IMR-90 (cell line): ENCODE results near the gene SAA1. TPM values are rescaled to one million over a fixed set of nuclear protein-coding genes. Genes with fewer than 3 reads are reported as not detected.

ENCODE experiments used
- ATAC-seq: fragments of 200-7000 bp; cut with Tn5 transposase; 2 replicates; pipeline ENCODE4 v1.9.1; 2020; ENCODE audit warnings: low read depth, mild to moderate bottlenecking, moderate library complexity
- BruUV-seq: library from RNA; stranded (reverse); fragments of 400-500 nt; replicated peaks from 2 replicates; lab custom pipeline; 2021; lab: Mats Ljungman, UMichigan
- CTCF ChIA-PET: fragments of 300-600 bp; formaldehyde crosslinking; extraction: SDS; loops from one replicate; lab custom pipeline; 2021; ENCODE audit warnings: antibody characterized with exemption; lab: Yijun Ruan, JAX
- POLR2A ChIA-PET: fragments of 300-600 bp; sonication (Branson Sonifier 250); formaldehyde crosslinking; loops from one replicate; lab custom pipeline; 2022; ENCODE audit warnings: antibody characterized with exemption; ENCODE audit not compliant: unreplicated experiment; lab: Charles Lee
- DNase-seq: peaks from one replicate; pipeline ENCODE4 v3.0.0; 2013
- H2AFZ ChIP-seq: replicated peaks from 2 replicates; pipeline ENCODE3; 2013; ENCODE audit warnings: low read length, mild to moderate bottlenecking; ENCODE audit not compliant: poor library complexity
- H2AK5ac ChIP-seq: 2 replicates; pipeline ENCODE4 v1.6.1; 2013; ENCODE audit warnings: low read depth, low read length, inconsistent platforms
- H2AK9ac ChIP-seq: replicated peaks from 2 replicates; pipeline ENCODE3; 2013; ENCODE audit warnings: mild to moderate bottlenecking, low read depth, low read length, moderate library complexity; ENCODE audit not compliant: poor library complexity
- H2BK120ac ChIP-seq: 2 replicates; pipeline ENCODE4 v1.6.1; 2013; ENCODE audit warnings: low read depth, low read length, inconsistent platforms
- H2BK15ac ChIP-seq: 3 replicates; pipeline ENCODE4 v1.6.1; 2013; ENCODE audit warnings: low read depth, low read length, inconsistent platforms
- H2BK20ac ChIP-seq: 2 replicates; pipeline ENCODE4 v1.6.1; 2013; ENCODE audit warnings: low read depth, mild to moderate bottlenecking, inconsistent platforms, low read length, moderate library complexity
- H2BK5ac ChIP-seq: 2 replicates; pipeline ENCODE4 v1.6.1; 2013; ENCODE audit warnings: mild to moderate bottlenecking, low read depth, low read length, inconsistent platforms; ENCODE audit not compliant: poor library complexity, severe bottlenecking
- H3K14ac ChIP-seq: replicated peaks from 2 replicates; pipeline ENCODE4 v1.6.1; 2013; ENCODE audit warnings: low read depth, low read length, inconsistent platforms
- H3K18ac ChIP-seq: 2 replicates; pipeline ENCODE4 v1.6.1; 2013; ENCODE audit warnings: low read depth, low read length, control low read depth
- H3K23ac ChIP-seq: 2 replicates; pipeline ENCODE4 v1.6.1; 2013; ENCODE audit warnings: low read depth, low read length, inconsistent platforms
- H3K27ac ChIP-seq: 2 replicates; pipeline ENCODE4 v1.5.1; 2013; ENCODE audit warnings: mild to moderate bottlenecking, control low read depth, low read length; ENCODE audit not compliant: insufficient read depth
- H3K27me3 ChIP-seq: 2 replicates; pipeline ENCODE4 v1.6.1; 2013; ENCODE audit warnings: low read length; ENCODE audit not compliant: control insufficient read depth, insufficient read depth
- H3K36me3 ChIP-seq: 2 replicates; pipeline ENCODE4 v1.6.1; 2013; ENCODE audit warnings: low read length, mixed read lengths; ENCODE audit not compliant: control insufficient read depth, insufficient read depth
- H3K4ac ChIP-seq: 2 replicates; pipeline ENCODE4 v1.6.1; 2013; ENCODE audit warnings: low read depth, low read length, inconsistent platforms
- H3K4me1 ChIP-seq: 2 replicates; pipeline ENCODE4 v1.6.1; 2013; ENCODE audit warnings: low read length, mixed read lengths; ENCODE audit not compliant: control insufficient read depth, insufficient read depth
- H3K4me2 ChIP-seq: 2 replicates; pipeline ENCODE4 v1.6.1; 2013; ENCODE audit warnings: low read depth, mild to moderate bottlenecking, control low read depth, low read length, moderate library complexity
- H3K4me3 ChIP-seq: 2 replicates; pipeline ENCODE4 v1.5.1; 2013; ENCODE audit warnings: low read depth, mild to moderate bottlenecking, control low read depth, low read length, moderate library complexity; ENCODE audit not compliant: insufficient read depth
- H3K56ac ChIP-seq: 2 replicates; pipeline ENCODE4 v1.6.1; 2013; ENCODE audit warnings: low read length, inconsistent platforms; ENCODE audit not compliant: insufficient read depth; ENCODE audit errors: extremely low read depth
- H3K79me1 ChIP-seq, 2 experiments: 2 replicates each; pipeline ENCODE4 v1.6.1; 2013; ENCODE audit warnings: low read length in 2 of 2, inconsistent platforms in 1 of 2, low read depth in 1 of 2
- H3K9ac ChIP-seq: 2 replicates; pipeline ENCODE4 v1.6.1; 2013; ENCODE audit warnings: low read depth, low read length, control low read depth
- H3K9me1 ChIP-seq: 2 replicates; pipeline ENCODE4 v1.6.1; 2013; ENCODE audit warnings: low read length, inconsistent platforms; ENCODE audit not compliant: insufficient read depth
- H3K9me3 ChIP-seq: 2 replicates; pipeline ENCODE4 v1.6.1; 2013; ENCODE audit warnings: low read length; ENCODE audit not compliant: control insufficient read depth, insufficient read depth
- H4K20me1 ChIP-seq: 2 replicates; pipeline ENCODE4 v1.6.1; 2013; ENCODE audit warnings: low read length, inconsistent platforms; ENCODE audit not compliant: insufficient read depth
- H4K5ac ChIP-seq: 2 replicates; pipeline ENCODE4 v1.6.1; 2013; ENCODE audit warnings: mild to moderate bottlenecking, low read depth, low read length, control low read depth
- H4K8ac ChIP-seq, 2 experiments: 2 replicates each; pipeline ENCODE4 v1.6.1; 2013; ENCODE audit warnings: low read depth in 2 of 2, low read length in 2 of 2, control low read depth in 1 of 2, inconsistent platforms in 1 of 2
- H4K91ac ChIP-seq: 2 replicates; pipeline ENCODE4 v1.6.1; 2013; ENCODE audit warnings: low read depth, low read length, inconsistent platforms; ENCODE audit not compliant: insufficient read depth
- BHLHE40 ChIP-seq: fragments of 150-350 bp; IDR thresholded peaks from 2 replicates; pipeline ENCODE4 v1.6.1; 2016; ENCODE audit warnings: mild to moderate bottlenecking, low read depth, low read length
- CEBPB ChIP-seq: IDR thresholded peaks from 2 replicates; pipeline ENCODE4 v1.6.1; 2012; ENCODE audit warnings: low read depth, low read length, improper control_type of control experiment
- CHD1 ChIP-seq: IDR thresholded peaks from 2 replicates; pipeline ENCODE4 v1.6.1; 2012; ENCODE audit warnings: low read depth, low read length, improper control_type of control experiment
- FOS ChIP-seq: fragments of 150-350 bp; IDR thresholded peaks from 2 replicates; pipeline ENCODE4 v1.6.1; 2016; ENCODE audit warnings: low read depth, low read length
- RAD21 ChIP-seq: IDR thresholded peaks from 2 replicates; pipeline ENCODE4 v1.6.1; 2012; ENCODE audit warnings: low read length, improper control_type of control experiment
- RFX5 ChIP-seq: IDR thresholded peaks from 2 replicates; pipeline ENCODE4 v1.8.0; 2012; ENCODE audit warnings: low read depth, mild to moderate bottlenecking, low read length, moderate library complexity
- SMC3 ChIP-seq: fragments of 150-350 bp; IDR thresholded peaks from 2 replicates; pipeline ENCODE4 v1.6.1; 2016; ENCODE audit warnings: low read depth, mild to moderate bottlenecking, antibody characterized with exemption, low read length, moderate library complexity
- WGBS, 2 experiments: methylation state at CpG; one replicate each; pipeline versions ENCODE4 v1.1.5 to v1.1.7; 2013; ENCODE audit warnings: missing lambda C conversion rate in 2 of 2; ENCODE audit not compliant: insufficient read length in 1 of 2; ENCODE audit errors: extremely low coverage in 2 of 2; 5-methylcytosine and 5-hydroxymethylcytosine counted together
- dilution Hi-C: fragments of 300-500 bp; cut with HindIII; formaldehyde crosslinking; loops from one replicate; pipeline ENCODE4 v1.14.3; 2018; ENCODE audit warnings: low sequenced_read_pairs; ENCODE audit not compliant: unreplicated experiment
- in situ Hi-C: fragments of 300-500 bp; cut with MboI; formaldehyde crosslinking; loops from 3 replicates; pipeline ENCODE4 v1.14.3; 2019; ENCODE audit warnings: low sequenced_read_pairs, inconsistent platforms, mixed read lengths
- intact Hi-C: fragments of 100-400 bp; cut with micrococcal nuclease; formaldehyde crosslinking; loops from 2 replicates; pipeline ENCODE4 v1.10.0; 2022
- polyA plus RNA-seq, 3 experiments: library from polyadenylated mRNA; depleted of rRNA; stranded (reverse); fragments of >200 nt; gene quantifications; 2 replicates each; pipeline ENCODE4 v1.2.3, GENCODE V29; 2012; ENCODE audit warnings: low replicate concordance in 1 of 3
- total RNA-seq: library from RNA; depleted of rRNA; stranded (reverse); fragments of >200 nt; gene quantifications from 2 replicates; pipeline ENCODE4 v1.2.3, GENCODE V29; 2012
- TF ChIP-seq, protein P1 (sequence below): fragments of 150-350 bp; IDR thresholded peaks from 2 replicates; pipeline ENCODE4 v1.6.1; 2017; ENCODE audit warnings: mild to moderate bottlenecking, antibody characterized with exemption, low read length, low read depth
- TF ChIP-seq, protein P2 (sequence below): conservative IDR thresholded peaks from 2 replicates; pipeline ENCODE4 v1.5.1; 2012; ENCODE audit warnings: mild to moderate bottlenecking, low read depth, low read length, improper control_type of control experiment

The SAA1 gene
- total and polyA plus RNA-seq, 2 of the 4 experiments (the other 2 are of a cell fraction), result not detected

DNA sequence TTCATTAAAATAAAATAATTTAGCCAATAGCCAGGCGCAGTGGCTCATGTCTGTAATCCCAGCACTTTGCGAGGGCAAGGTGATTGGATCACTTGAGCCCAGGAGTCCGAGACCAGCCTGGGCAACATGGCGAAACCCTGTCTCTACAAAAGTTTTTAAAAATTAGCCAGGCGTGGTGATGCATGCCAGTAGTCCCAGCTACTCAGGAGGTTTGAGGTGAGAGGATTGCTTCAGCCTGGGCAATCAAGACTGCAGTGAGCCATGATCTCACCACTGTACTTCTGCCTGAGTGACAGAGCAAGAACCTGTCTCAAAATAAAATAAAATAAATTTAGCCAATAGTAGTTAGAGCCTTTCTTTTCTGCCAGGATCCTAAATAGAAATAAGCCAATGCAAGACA is 43.6 kb downstream of the SAA1 start:
- H3K56ac ChIP-seq, result no peak overlapping the region
- 76% methylated on average over 3 of the region's 5 CpGs; no CpG with 5 or more reads in 1 of the 2 experiments for WGBS, 2 experiments
- H3K36me3 ChIP-seq, result peaks cover 20% of the 10 kb centered on the region
- peaks cover 3% of the 10 kb centered on the region; the same call in 1 of the 2 replicates for H3K9me1 ChIP-seq
- no peak overlapping the region for H2AFZ ChIP-seq
- no peak overlapping the region for H4K91ac ChIP-seq
- H3K79me1 ChIP-seq, result peaks cover 11 to 24% of the 10 kb centered on the region in 2 experiments
- no peak overlapping the region for H2BK5ac ChIP-seq
- H3K14ac ChIP-seq, result no peak overlapping the region
- dilution Hi-C loops (no loop called here), intact Hi-C loops (no loop called here), in situ Hi-C loops (no loop called here)
- H4K20me1 ChIP-seq, result no peaks in the 10 kb centered on the region
- no peak overlapping the region for H3K4me3 ChIP-seq
- H3K18ac ChIP-seq, result no peak overlapping the region
- H4K8ac ChIP-seq, result no peak overlapping the region
- H3K4me1 ChIP-seq, result peaks cover 8% of the 10 kb centered on the region
- ChIA-PET POLR2A (no interaction called here), CTCF (no interaction called here)
- H3K9ac ChIP-seq, result no peak overlapping the region
- no peak overlapping the region for H3K27ac ChIP-seq
- no peak overlapping the region for H3K23ac ChIP-seq
- no peak overlapping the region for H3K4me2 ChIP-seq
- no peaks in the 10 kb centered on the region for H3K9me3 ChIP-seq
- no peak for DNase-seq
- no peak overlapping the region for H4K5ac ChIP-seq
- H2BK20ac ChIP-seq, result no peak overlapping the region
- H2AK9ac ChIP-seq, result no peak overlapping the region
- no peak overlapping the region for H2BK120ac ChIP-seq
- H2AK5ac ChIP-seq, result no peak overlapping the region
- BruUV-seq, result no TSS peak
- TF ChIP-seq RFX5, result no peak
- TF ChIP-seq, protein P1, sequence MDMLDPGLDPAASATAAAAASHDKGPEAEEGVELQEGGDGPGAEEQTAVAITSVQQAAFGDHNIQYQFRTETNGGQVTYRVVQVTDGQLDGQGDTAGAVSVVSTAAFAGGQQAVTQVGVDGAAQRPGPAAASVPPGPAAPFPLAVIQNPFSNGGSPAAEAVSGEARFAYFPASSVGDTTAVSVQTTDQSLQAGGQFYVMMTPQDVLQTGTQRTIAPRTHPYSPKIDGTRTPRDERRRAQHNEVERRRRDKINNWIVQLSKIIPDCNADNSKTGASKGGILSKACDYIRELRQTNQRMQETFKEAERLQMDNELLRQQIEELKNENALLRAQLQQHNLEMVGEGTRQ, result no peak
- TF ChIP-seq, protein P2, sequence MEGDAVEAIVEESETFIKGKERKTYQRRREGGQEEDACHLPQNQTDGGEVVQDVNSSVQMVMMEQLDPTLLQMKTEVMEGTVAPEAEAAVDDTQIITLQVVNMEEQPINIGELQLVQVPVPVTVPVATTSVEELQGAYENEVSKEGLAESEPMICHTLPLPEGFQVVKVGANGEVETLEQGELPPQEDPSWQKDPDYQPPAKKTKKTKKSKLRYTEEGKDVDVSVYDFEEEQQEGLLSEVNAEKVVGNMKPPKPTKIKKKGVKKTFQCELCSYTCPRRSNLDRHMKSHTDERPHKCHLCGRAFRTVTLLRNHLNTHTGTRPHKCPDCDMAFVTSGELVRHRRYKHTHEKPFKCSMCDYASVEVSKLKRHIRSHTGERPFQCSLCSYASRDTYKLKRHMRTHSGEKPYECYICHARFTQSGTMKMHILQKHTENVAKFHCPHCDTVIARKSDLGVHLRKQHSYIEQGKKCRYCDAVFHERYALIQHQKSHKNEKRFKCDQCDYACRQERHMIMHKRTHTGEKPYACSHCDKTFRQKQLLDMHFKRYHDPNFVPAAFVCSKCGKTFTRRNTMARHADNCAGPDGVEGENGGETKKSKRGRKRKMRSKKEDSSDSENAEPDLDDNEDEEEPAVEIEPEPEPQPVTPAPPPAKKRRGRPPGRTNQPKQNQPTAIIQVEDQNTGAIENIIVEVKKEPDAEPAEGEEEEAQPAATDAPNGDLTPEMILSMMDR, result no peak
- no peak for TF ChIP-seq RAD21
- no peak for TF ChIP-seq SMC3
- no peak for TF ChIP-seq CEBPB
- TF ChIP-seq BHLHE40, result no peak
- no peak for TF ChIP-seq CHD1
- TF ChIP-seq FOS, result no peak
- H2BK15ac ChIP-seq, result no peak overlapping the region
- no peak for ATAC-seq
- no peaks in the 10 kb centered on the region for H3K27me3 ChIP-seq
- no peak overlapping the region for H3K4ac ChIP-seq
